Astrocyte (in vitro differentiated cells and primary cell): Measurements from ENCODE around the gene PCSK5. TPM values are rescaled to one million over a fixed set of nuclear protein-coding genes. Genes with fewer than 3 reads are reported as not detected.
A peak's percentile ranks its signal among the peaks of the same experiment; 100 is the strongest.

Experiments used
- DNase-seq: peaks from one replicate; pipeline ENCODE4 v3.0.0-alpha.2; 2010; ENCODE audit warnings: low read depth
- FAIRE-seq: peaks from 2 replicates; lab custom pipeline; 2011; peaks lifted over from hg19 to GRCh38; lab: Jason Lieb, UNC
- H2AFZ ChIP-seq: 2 replicates; pipeline ENCODE4 v1.6.0; 2012; ENCODE audit warnings: low read depth, low read length, inconsistent platforms
- H3K27ac ChIP-seq: 2 replicates; pipeline ENCODE4 v1.5.1; 2011; ENCODE audit warnings: low read depth, low read length, inconsistent platforms
- H3K27me3 ChIP-seq: 2 replicates; pipeline ENCODE4 v1.6.0; 2011; ENCODE audit warnings: low read length, inconsistent platforms; ENCODE audit not compliant: insufficient read depth
- H3K36me3 ChIP-seq: 2 replicates; pipeline ENCODE4 v1.5.1; 2011; ENCODE audit warnings: low read length, inconsistent platforms; ENCODE audit not compliant: insufficient read depth
- H3K4me1 ChIP-seq: 2 replicates; pipeline ENCODE4 v1.5.1; 2011; ENCODE audit warnings: low read length, inconsistent platforms; ENCODE audit not compliant: insufficient read depth
- H3K4me2 ChIP-seq: 2 replicates; pipeline ENCODE4 v1.6.0; 2012; ENCODE audit warnings: low read length, inconsistent platforms
- H3K4me3 ChIP-seq: 2 replicates; pipeline ENCODE4 v1.5.1; 2011; ENCODE audit warnings: low read depth, mild to moderate bottlenecking, low read length, inconsistent platforms; ENCODE audit not compliant: insufficient read depth
- H3K79me2 ChIP-seq: 2 replicates; pipeline ENCODE4 v1.6.0; 2012; ENCODE audit warnings: mild to moderate bottlenecking, low read length, inconsistent platforms; ENCODE audit not compliant: insufficient read depth
- H3K9ac ChIP-seq: 2 replicates; pipeline ENCODE4 v1.6.0; 2012; ENCODE audit warnings: mild to moderate bottlenecking, low read length, inconsistent platforms
- H3K9me3 ChIP-seq: 2 replicates; pipeline ENCODE4 v1.5.1; 2012; ENCODE audit warnings: low read depth, mild to moderate bottlenecking, low read length, inconsistent platforms; ENCODE audit not compliant: insufficient read depth
- H4K20me1 ChIP-seq: 2 replicates; pipeline ENCODE4 v1.6.0; 2012; ENCODE audit warnings: low read length, inconsistent platforms; ENCODE audit not compliant: insufficient read depth
- H3K27ac Mint-ChIP-seq: one replicate; pipeline ENCODE4 v1.8.0; 2021; ENCODE audit warnings: mild to moderate bottlenecking, mixed read lengths; ENCODE audit not compliant: unreplicated experiment
- H3K27me3 Mint-ChIP-seq: one replicate; pipeline ENCODE4 v1.8.0; 2021; ENCODE audit warnings: low read depth, mixed read lengths; ENCODE audit not compliant: unreplicated experiment
- H3K36me3 Mint-ChIP-seq: one replicate; pipeline ENCODE4 v1.8.0; 2021; ENCODE audit warnings: low read depth, mixed read lengths; ENCODE audit not compliant: unreplicated experiment
- H3K4me1 Mint-ChIP-seq: one replicate; pipeline ENCODE4 v1.8.0; 2021; ENCODE audit warnings: low read depth, mixed read lengths; ENCODE audit not compliant: unreplicated experiment
- H3K4me3 Mint-ChIP-seq: one replicate; pipeline ENCODE4 v1.8.0; 2021; ENCODE audit warnings: mild to moderate bottlenecking, moderate library complexity, mixed read lengths; ENCODE audit not compliant: unreplicated experiment
- H3K9me3 Mint-ChIP-seq: one replicate; pipeline ENCODE4 v1.8.0; 2021; ENCODE audit warnings: mild to moderate bottlenecking, mixed read lengths; ENCODE audit not compliant: unreplicated experiment
- CTCF ChIP-seq: IDR thresholded peaks from 2 replicates; pipeline ENCODE4 v1.5.1; 2011; ENCODE audit warnings: low read depth, mild to moderate bottlenecking, inconsistent platforms, low read length, moderate library complexity; ENCODE audit not compliant: insufficient read depth
- EZH2 ChIP-seq: IDR thresholded peaks from 2 replicates; pipeline ENCODE4 v1.6.1; 2012; ENCODE audit warnings: mild to moderate bottlenecking, low read length, inconsistent platforms; ENCODE audit not compliant: insufficient read depth
- total RNA-seq: library from RNA; stranded (reverse); gene quantifications from 2 replicates; pipeline ENCODE4 v1.2.1, GENCODE V29; 2021

The PCSK5 gene
- total RNA-seq, 1 donor from 2014 or later = 13.1 TPM

GRCh38 chr9:76351006-76351405, 460.5 kb downstream of the PCSK5 start:
- H3K27me3 ChIP-seq = peaks cover 27% of the 10 kb centered on the region
- H2AFZ ChIP-seq = no peak overlapping the region
- no peaks in the 10 kb centered on the region for H3K4me1 ChIP-seq
- H3K9me3 Mint-ChIP-seq = peaks cover 3% of the 10 kb centered on the region
- no peak overlapping the region for H3K4me2 ChIP-seq
- no peak overlapping the region for H3K9ac ChIP-seq
- no peak overlapping the region for H3K27ac ChIP-seq
- no peak for FAIRE-seq
- no peaks in the 10 kb centered on the region for H3K9me3 ChIP-seq
- no peaks in the 10 kb centered on the region for H3K36me3 ChIP-seq
- no peak overlapping the region for H3K4me3 Mint-ChIP-seq
- H3K36me3 Mint-ChIP-seq = peaks cover 1% of the 10 kb centered on the region
- H3K27ac Mint-ChIP-seq = no peak overlapping the region
- H3K4me3 ChIP-seq = no peak overlapping the region
- no peak for TF ChIP-seq EZH2
- TF ChIP-seq CTCF = no peak
- peaks cover 33% of the 10 kb centered on the region for H3K27me3 Mint-ChIP-seq
- DNase-seq = no peak
- no peaks in the 10 kb centered on the region for H3K79me2 ChIP-seq
- H4K20me1 ChIP-seq = no peaks in the 10 kb centered on the region
- peaks cover 5% of the 10 kb centered on the region for H3K4me1 Mint-ChIP-seq

GRCh38 chr9:76352026-76352620, 461.6 kb downstream of the PCSK5 start:
- H3K36me3 Mint-ChIP-seq = peaks cover 1% of the 10 kb centered on the region
- FAIRE-seq (no peak), DNase-seq (no peak)
- peaks cover 41% of the 10 kb centered on the region for H3K27me3 Mint-ChIP-seq
- Histone ChIP-seq H2AFZ (no peak overlapping the region), H3K4me3 (no peak overlapping the region), H3K4me2 (no peak overlapping the region), H3K79me2 (no peaks in the 10 kb centered on the region), H3K4me1 (no peaks in the 10 kb centered on the region), H3K9me3 (no peaks in the 10 kb centered on the region), H3K36me3 (no peaks in the 10 kb centered on the region), H3K27me3 (peaks cover 33% of the 10 kb centered on the region), H3K9ac (no peak overlapping the region), H3K27ac (no peak overlapping the region), H4K20me1 (no peaks in the 10 kb centered on the region)
- H3K9me3 Mint-ChIP-seq = peaks cover 3% of the 10 kb centered on the region
- no peak for TF ChIP-seq EZH2
- TF ChIP-seq CTCF = no peak
- H3K4me1 Mint-ChIP-seq = peaks cover 5% of the 10 kb centered on the region
- no peak overlapping the region for H3K4me3 Mint-ChIP-seq
- H3K27ac Mint-ChIP-seq = no peak overlapping the region

GRCh38 chr9:76353280-76353679, 462.8 kb downstream of the PCSK5 start:
- H3K27me3 ChIP-seq = peaks cover 38% of the 10 kb centered on the region
- no peak overlapping the region for H3K4me3 ChIP-seq
- FAIRE-seq = no peak
- no peak for TF ChIP-seq EZH2
- TF ChIP-seq CTCF = no peak
- Mint-ChIP-seq H3K36me3 (peaks cover 1% of the 10 kb centered on the region), H3K4me1 (peaks cover 5% of the 10 kb centered on the region), H3K27ac (no peak overlapping the region), H3K27me3 (peaks cover 48% of the 10 kb centered on the region), H3K4me3 (no peak overlapping the region), H3K9me3 (peaks cover 3% of the 10 kb centered on the region)
- no peak overlapping the region for H3K27ac ChIP-seq
- DNase-seq = peak; percentile 53
- no peak overlapping the region for H2AFZ ChIP-seq
- H3K9ac ChIP-seq = no peak overlapping the region
- H3K9me3 ChIP-seq = no peaks in the 10 kb centered on the region
- no peaks in the 10 kb centered on the region for H3K36me3 ChIP-seq
- no peaks in the 10 kb centered on the region for H3K79me2 ChIP-seq
- H3K4me1 ChIP-seq = no peaks in the 10 kb centered on the region
- no peak overlapping the region for H3K4me2 ChIP-seq
- no peaks in the 10 kb centered on the region for H4K20me1 ChIP-seq
